Stimulated activated CD4-positive, alpha-beta T cell treated with anti-CD3 and anti-CD28 coated beads, TNF-alpha, amount 100 ng/mL, for 24 hours (primary cell): ENCODE results near the gene GDPD2.

ENCODE experiments used
- DNase-seq, 3 experiments: peaks; one replicate each; pipeline ENCODE4 v3.0.0-alpha.2; 2020; ENCODE audit warnings: low read depth in 3 of 3

Gene GDPD2

DNA sequence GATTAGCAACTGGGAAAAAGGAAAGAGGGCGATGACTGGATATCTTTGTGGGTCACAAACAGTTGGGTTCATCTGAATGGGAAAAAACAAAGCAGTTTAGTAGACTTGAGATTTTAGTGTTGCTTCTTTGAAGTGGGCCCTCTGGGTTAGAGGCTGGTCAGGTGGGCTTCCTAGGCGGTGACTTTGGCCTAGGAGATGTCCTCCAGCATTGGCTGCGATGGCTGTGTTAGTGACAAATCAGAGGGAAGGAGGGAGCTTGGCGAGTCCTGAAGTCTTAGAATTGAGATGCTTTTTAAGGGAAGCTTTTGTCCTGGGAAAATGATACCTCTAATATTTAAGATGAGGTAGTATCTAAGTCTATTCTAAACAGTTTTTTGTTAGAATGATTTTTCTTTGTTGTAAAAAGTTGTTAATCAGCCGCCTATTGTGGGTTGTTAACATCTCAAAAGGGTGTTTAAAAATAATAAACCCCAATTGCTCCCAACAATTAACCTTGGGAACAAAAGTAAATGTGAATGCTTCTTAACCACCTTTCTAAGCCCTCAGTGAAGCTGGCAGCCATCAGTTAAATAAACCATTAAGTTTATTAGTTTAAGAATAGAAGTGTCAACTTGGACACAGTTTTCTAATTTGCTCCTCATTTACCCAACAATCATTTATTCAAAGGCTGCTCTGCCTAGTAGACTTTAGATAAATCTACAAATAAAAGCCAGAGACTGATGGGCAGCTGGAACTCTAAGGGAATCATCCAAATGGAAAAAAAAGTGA lies 53.2 kb downstream of the GDPD2 start:
- no peak for DNase-seq

DNA sequence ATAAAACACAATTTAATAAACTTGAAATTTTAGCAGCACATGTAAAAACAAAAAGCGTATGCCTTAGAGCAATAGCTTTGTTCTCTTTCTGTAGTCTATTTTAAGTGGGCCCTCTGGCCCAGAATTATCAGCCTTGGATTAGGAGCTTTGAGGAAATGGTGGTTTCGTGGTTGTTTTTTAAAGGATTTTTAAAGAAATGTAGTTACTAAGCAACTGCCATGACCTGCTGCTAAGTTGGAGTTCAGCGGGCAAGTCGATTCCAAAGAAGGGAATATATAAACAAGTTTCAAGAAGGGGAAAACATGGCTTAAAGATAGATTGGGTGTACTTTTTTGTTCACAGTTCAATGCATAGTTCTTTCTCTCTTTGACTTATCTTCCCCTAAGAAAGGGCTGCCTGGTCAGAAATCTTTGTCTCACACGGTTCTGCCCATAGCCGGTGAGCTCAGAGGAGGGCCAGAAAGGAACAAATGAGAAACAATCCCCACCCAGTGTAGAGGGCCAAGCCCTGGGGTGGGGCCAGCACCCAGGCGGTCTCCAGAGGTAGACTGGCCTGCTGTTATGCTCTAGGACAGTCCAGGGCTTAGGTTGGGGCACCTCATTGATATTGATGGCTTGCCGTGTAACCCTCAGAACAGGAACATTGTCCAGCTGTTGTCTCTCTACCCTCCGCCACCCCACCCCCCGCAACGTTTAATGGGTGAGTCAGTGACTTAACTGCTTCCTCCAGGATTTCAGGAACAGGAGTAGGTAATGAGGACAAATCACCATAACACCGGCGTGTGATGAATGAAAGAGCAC lies 54.0 kb downstream of the GDPD2 start:
- DNase-seq, result no peak

DNA sequence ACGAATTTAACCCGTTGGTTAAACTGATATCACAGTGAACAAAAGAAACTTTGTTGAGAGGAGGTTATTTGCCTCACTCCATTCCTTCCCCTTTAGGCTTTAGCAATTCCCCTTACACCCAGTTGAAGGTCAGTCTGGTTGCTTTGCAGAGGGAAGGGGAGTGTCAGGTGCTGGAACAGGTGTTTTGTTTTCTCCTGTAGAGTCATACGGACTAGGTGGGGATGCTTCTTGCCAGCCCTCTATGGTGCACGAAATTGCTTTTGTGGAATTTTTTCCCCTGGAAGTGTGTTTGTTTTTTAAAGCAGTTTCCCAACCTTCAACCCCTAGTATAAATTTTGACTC lies 54.6 kb downstream of the GDPD2 start:
- DNase-seq, result no peak

DNA sequence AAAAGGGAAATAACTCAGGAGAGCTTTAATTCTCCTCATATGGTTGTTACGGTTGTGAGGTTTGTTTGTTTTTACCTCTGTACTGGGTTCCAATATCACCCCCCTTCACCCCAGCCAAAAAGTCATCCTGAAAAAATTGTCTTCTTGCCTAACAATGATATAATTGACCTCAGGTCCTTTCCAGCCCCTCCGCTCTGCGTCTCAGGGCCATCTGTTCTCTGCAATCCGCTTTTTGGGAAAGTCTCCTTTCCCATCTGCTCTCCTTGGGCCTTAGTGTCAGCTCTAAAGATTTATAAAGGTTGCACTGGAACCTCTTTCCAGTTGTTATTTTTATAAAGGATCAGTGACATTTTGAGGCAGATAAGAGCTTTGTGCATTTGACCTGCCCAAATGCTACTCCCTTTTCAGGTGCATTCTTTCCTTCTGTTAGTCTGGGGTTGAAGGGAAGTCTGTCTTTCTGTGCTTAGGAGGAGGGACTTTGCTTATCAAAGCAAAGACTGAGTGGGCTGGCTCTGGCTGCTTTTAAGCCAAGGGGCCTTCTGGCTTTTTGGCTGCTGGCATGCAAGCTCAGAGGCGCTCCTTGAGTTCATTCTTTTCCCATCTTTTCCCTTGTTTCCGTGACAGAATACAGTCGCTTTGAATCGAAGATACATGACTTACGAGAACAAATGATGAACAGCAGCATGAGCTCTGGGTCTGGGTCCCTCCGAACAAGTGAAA lies 55.6 kb downstream of the GDPD2 start:
- no peak for DNase-seq

DNA sequence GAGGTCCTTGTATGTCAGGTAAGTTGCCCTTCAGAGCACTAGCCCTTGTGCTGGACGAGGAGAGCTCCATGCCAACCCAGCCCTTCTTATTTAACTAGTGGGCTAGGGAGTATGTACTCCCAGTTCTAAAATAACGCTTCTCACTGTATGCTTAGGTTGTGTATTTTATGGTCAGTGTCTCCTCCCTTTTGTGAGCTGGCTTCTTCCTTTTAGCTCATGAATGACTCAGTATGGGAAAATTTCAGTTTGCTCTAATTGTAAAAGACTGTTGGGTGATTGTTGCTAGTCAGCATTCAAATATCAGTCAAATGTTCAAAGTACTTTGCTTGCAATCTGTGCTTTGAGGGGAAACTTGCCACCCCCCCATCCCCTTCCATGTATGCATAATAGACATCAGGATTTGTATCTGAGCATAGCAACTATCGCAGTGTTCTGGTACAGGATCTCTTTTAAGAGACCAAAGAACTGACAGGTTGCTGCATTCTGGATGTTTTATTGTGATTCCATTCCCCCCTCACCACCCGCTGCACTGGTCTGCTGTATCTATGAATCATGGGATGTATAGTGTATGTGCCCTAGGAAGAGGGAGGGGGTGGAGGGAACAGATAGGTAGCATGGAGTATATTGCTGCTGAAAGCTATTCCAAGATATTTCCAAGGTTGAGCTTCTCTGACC lies 56.3 kb downstream of the GDPD2 start:
- no peak for DNase-seq

DNA sequence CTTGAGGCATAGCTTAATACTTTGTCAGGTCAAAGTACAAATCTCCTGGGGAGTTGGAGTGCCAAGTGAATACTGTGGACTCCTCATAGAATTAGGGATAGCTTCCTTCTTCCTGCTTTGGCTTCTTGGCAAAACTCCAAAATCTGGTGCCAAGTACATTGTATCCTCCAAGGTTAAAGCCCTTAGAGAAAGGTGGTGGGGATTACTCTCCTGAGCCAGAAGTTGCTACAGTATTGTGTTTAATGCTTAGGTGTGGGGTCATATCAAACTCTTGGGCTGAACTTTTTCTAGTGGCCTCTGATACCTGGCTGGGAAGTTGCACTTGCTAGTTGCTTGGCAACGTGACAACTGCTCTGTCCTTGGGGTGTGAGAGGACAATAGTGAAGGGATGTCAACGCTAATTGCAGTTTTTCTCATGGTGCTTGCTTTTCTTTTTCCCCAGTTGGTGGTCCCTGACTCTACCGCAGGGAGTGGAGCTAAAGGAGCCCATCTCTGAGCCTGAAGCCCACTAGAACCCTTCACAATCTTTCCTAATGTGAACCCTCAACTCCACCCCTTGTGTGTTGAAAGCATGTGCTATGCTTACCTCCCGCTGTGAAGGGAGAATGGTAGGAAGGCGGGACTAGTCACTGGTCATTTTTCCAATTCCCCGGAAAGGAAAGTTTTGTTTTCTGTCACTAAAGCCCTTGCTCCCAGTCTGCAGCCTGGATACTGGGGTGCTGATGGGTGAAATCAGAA lies 57.0 kb downstream of the GDPD2 start:
- no peak for DNase-seq

DNA sequence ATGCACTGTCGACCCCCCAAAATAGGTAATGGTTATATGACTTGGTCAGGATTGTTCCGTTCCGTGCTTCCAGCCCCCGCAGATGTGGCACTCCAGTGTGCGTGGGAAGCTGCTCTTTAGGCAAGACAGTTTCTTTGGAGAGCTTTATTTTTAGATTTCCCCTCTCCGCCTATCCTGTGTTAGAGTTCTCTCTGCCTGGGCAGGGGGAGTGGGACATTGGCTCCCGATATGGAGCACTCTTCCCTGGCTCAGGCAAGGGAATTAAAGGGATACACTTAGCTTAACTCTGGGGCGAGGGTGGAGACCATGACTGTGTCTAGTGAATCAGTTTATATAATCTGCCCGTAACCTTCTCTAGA lies 57.5 kb downstream of the GDPD2 start:
- DNase-seq, result no peak

DNA sequence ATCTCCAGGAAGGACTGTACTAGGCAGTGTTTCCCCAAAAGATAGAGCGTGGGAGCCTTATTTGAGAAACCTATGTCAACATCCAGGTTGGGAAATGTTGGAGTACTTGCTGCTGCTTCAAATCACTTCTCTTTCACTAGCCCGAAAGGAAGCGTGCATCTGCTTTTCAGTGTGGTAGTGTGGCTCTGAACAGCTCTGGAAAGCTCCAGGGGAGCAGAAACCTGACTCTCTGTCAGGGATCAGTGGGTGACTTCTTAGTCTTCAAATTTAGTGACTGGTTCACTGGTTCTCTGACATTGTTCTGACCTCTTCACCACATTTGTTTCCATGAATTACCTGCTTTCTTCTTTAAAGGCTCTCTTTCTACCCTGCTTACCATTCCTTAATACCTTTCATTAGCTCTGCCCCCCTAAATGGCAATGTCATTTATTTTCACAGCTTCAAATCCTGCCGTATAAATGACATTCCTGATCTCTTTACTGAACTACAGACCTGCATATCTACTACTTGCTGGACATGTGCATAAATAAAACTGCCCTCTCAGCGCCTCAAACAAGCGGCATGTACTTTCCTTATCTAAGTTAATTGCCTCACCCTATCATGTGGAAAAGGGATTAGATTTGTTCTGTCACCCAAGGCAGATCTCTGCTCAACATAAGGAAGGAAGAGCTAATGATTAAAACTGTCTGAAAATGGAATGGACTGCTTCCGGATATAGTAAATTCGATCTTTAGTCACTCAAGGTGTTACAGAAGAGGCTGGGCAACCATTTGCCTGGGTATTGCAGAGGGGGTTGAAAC lies 58.6 kb downstream of the GDPD2 start:
- DNase-seq, result no peak

DNA sequence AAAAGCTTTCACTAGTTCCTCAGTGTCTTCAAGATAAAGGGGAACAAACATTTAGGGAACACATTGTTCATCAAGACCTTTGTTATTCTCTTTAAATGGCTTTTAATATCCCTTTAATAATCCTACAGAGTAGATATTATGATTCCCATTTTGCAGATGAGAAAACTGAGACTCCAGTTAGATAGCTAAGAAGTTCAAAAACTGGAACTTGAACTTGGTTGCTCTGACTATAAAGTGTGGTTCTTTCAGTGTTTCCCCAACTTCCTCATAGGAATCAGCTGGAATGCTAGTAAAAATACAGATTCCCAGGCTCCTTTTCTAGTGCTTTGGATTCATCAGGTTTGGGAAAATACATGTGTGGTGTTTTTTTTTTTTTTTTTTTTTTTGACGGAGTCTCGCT lies 59.2 kb downstream of the GDPD2 start:
- no peak for DNase-seq
